NT2/D1 (cell line): ENCODE results near the gene LRRC45.

ENCODE experiments used
- DNase-seq: peaks from one replicate; pipeline ENCODE4 v3.0.0-alpha.2; 2011; ENCODE audit warnings: low read depth, low spot score
- H3K27me3 ChIP-seq: 2 replicates; pipeline ENCODE4 v1.6.0; 2011; ENCODE audit warnings: mild to moderate bottlenecking; ENCODE audit not compliant: insufficient read length, insufficient read depth
- H3K36me3 ChIP-seq: 2 replicates; pipeline ENCODE4 v1.6.1; 2011; ENCODE audit warnings: mild to moderate bottlenecking, low read length, mixed read lengths; ENCODE audit not compliant: insufficient read depth, insufficient read length
- H3K4me1 ChIP-seq: 2 replicates; pipeline ENCODE4 v1.5.1; 2011; ENCODE audit not compliant: insufficient read depth, insufficient read length
- H3K4me3 ChIP-seq: 2 replicates; pipeline ENCODE4 v1.5.1; 2011; ENCODE audit warnings: low read depth; ENCODE audit not compliant: insufficient read length
- H3K9ac ChIP-seq: 2 replicates; pipeline ENCODE4 v1.6.0; 2011; ENCODE audit warnings: low read depth; ENCODE audit not compliant: insufficient read length
- H3K9me3 ChIP-seq: 2 replicates; pipeline ENCODE4 v1.5.1; 2011; ENCODE audit warnings: mild to moderate bottlenecking, low read length; ENCODE audit not compliant: insufficient read depth
- SUZ12 ChIP-seq: IDR thresholded peaks from 2 replicates; pipeline ENCODE4 v1.6.1; 2011; ENCODE audit not compliant: insufficient read length, insufficient read depth; ENCODE audit errors: extremely low read depth
- YY1 ChIP-seq: IDR thresholded peaks from 2 replicates; pipeline ENCODE4 v1.6.1; 2011; ENCODE audit not compliant: insufficient read length, insufficient read depth
- ZNF274 ChIP-seq: IDR thresholded peaks from 2 replicates; pipeline ENCODE4 v1.6.1; 2011; ENCODE audit warnings: mild to moderate bottlenecking, low read depth, low read length

LRRC45 gene

DNA sequence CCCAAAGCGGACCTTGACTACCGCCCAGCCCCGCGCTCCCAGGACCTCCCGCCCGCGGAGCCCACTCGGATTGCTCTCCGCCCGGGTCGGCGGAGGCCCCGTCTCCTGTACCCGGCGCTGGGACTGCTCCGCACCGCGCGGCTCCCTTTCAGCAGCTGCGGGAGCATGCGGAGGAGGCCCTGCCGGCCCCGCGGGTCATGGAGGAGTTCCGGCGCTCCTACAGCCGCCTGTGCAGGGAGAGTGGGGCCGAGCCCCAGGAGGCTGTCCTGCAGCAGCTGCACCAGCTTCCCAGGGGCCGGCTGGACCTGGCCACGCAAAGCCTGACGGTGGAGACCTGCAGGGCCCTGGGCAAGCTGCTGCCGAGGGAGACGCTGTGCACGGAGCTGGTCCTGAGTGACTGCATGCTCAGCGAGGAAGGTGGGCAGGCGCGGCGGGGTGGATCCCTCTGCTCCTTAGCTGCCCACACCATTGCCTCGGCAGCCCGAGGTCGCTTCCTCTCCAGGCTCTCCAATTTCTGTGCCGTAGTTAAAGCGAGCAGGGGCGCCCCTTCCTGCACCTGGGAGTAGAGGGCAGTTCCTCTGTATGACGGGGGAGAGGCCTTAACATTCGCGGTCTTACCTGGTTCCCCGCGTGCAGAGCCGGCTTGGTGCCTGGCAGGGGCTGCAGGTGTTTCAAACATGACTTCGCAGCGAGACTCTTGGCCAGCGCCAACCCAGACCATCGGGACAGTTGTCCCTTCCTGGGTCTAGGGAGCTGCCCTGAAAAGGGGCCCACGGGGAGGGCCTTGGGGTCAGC lies 539 bp downstream of the LRRC45 start:
- TF ChIP-seq ZNF274 (no peak), SUZ12 (no peak), YY1 (no peak)
- Histone ChIP-seq H3K36me3 (peaks cover 34% of the 10 kb centered on the region), H3K9ac (peak overlapping the region; percentile 96), H3K27me3 (peaks cover 15% of the 10 kb centered on the region), H3K4me3 (peak overlapping the region; percentile 87), H3K9me3 (no peaks in the 10 kb centered on the region), H3K4me1 (peaks cover 26% of the 10 kb centered on the region)
- DNase-seq: no peak

DNA sequence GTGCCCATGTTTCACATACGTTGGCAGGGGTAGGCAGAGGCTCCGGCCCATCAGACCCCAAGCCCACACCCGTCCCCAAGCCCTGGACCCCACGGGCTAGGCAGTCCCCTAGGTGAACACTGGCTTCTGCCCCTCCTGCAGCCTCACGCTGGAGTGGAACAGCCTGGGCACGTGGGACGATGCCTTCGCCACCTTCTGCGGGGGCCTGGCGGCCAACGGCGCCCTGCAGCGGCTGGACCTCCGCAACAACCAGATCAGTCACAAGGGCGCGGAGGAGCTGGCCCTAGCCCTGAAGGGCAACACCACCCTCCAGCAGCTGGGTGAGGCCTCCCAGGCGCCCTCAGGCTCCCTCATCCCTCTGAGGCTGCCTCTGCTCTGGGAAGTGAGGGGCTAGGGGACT lies 1.8 kb downstream of the LRRC45 start:
- DNase-seq: no peak
- peak overlapping the region; percentile 96 for H3K9ac ChIP-seq
- H3K4me1 ChIP-seq: peaks cover 29% of the 10 kb centered on the region
- peaks cover 19% of the 10 kb centered on the region for H3K27me3 ChIP-seq
- TF ChIP-seq YY1 (no peak), ZNF274 (no peak), SUZ12 (no peak)
- H3K9me3 ChIP-seq: no peaks in the 10 kb centered on the region
- H3K4me3 ChIP-seq: no peak overlapping the region
- H3K36me3 ChIP-seq: peaks cover 37% of the 10 kb centered on the region

GRCh38 chr17:82025401-82026107 lies 2.4 kb downstream of the LRRC45 start:
- no peak overlapping the region for H3K4me3 ChIP-seq
- no peak for DNase-seq
- peaks cover 31% of the 10 kb centered on the region for H3K4me1 ChIP-seq
- peak overlapping the region; percentile 25 for H3K9ac ChIP-seq
- no peaks in the 10 kb centered on the region for H3K9me3 ChIP-seq
- H3K36me3 ChIP-seq: peaks cover 38% of the 10 kb centered on the region
- TF ChIP-seq ZNF274: no peak
- no peak for TF ChIP-seq YY1
- no peak for TF ChIP-seq SUZ12
- peaks cover 21% of the 10 kb centered on the region for H3K27me3 ChIP-seq

DNA sequence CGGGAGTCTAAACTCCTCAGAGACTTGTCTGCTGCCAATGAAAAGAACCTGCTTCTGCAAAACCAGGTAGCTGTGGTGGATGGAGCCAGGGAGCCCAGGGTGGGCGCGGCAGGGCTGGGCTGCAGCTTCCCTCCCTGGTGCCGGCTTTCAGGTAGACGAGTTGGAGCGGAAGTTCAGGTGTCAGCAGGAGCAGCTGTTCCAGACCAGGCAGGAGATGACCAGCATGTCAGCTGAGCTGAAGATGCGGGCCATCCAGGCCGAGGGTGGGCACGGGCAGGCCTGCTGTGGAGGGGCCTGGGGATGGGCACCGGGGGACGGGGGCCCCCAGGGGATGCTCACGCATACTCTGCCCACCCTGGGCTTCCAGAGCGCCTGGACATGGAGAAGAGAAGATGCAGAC lies 5.1 kb downstream of the LRRC45 start:
- TF ChIP-seq SUZ12: no peak
- TF ChIP-seq YY1: no peak
- no peak for TF ChIP-seq ZNF274
- no peak for DNase-seq
- H3K27me3 ChIP-seq: peaks cover 21% of the 10 kb centered on the region
- peaks cover 41% of the 10 kb centered on the region for H3K36me3 ChIP-seq
- H3K9ac ChIP-seq: no peak overlapping the region
- peaks cover 32% of the 10 kb centered on the region for H3K4me1 ChIP-seq
- H3K9me3 ChIP-seq: no peaks in the 10 kb centered on the region
- H3K4me3 ChIP-seq: no peak overlapping the region

DNA sequence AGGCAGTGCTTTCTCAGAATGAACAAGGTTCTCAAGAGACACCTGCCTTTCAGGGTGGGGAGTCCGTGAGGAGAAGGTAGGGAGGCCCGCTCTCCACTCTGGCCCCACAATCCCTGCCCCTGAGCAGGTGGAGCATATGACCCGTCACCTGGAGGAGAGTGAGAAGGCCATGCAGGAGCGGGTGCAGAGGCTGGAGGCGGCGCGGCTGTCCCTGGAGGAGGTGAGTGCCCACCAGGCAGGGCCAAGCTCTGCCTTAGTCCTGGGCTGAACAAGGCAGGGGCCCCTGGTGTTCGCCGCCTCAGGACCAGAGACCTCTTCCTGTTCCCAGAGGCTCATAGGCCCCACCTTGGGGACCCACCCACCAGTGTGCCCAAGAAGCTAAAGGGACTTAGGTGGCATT lies 5.9 kb downstream of the LRRC45 start:
- no peak overlapping the region for H3K9ac ChIP-seq
- H3K27me3 ChIP-seq: peaks cover 16% of the 10 kb centered on the region
- H3K36me3 ChIP-seq: peaks cover 47% of the 10 kb centered on the region
- no peaks in the 10 kb centered on the region for H3K9me3 ChIP-seq
- TF ChIP-seq ZNF274 (no peak), SUZ12 (no peak), YY1 (no peak)
- no peak overlapping the region for H3K4me3 ChIP-seq
- DNase-seq: no peak
- H3K4me1 ChIP-seq: peaks cover 32% of the 10 kb centered on the region

DNA sequence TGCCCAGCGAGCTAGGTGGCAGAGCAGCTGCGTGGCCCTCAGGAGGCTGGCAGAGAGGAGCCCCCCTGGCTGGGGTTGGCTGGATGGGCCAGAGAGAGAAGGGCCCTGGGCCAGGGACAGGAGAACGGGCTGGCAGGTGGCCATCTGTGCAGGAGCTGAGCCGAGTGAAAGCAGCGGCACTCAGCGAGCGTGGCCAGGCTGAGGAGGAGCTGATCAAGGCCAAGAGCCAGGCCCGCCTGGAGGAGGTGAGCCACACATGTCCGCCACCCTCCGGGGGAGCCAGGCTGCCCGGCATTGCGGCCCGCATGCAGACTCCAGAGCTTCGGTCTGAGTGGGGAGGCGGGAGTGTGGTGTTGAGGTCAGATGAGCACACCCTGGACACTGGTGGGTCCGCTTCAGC lies 6.3 kb downstream of the LRRC45 start:
- H3K27me3 ChIP-seq: peaks cover 11% of the 10 kb centered on the region
- H3K36me3 ChIP-seq: peaks cover 47% of the 10 kb centered on the region
- TF ChIP-seq SUZ12: no peak
- TF ChIP-seq YY1: no peak
- H3K9me3 ChIP-seq: no peaks in the 10 kb centered on the region
- DNase-seq: no peak
- H3K4me1 ChIP-seq: peaks cover 33% of the 10 kb centered on the region
- peak overlapping the region; percentile 84 for H3K9ac ChIP-seq
- no peak overlapping the region for H3K4me3 ChIP-seq

DNA sequence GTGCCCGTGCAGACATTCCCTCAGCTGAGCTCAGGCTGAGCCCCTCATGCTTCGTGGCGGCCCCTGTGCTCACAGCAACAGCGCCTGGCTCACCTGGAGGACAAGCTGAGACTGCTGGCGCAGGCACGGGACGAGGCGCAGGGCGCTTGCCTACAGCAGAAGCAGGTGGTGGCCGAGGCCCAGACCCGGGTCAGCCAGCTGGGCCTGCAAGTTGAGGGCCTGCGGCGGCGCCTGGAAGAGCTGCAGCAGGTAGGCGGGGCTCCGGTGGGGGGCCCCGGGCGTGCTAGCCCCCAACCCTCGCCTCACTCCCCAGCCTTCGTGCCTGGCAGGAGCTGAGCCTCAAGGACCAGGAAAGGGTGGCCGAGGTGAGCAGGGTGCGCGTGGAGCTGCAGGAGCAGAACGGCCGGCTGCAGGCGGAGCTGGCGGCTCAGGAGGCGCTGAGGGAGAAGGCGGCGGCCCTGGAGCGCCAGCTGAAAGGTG lies 6.9 kb downstream of the LRRC45 start:
- Histone ChIP-seq H3K9ac (peak overlapping the region; percentile 84), H3K4me1 (peaks cover 28% of the 10 kb centered on the region), H3K4me3 (peak overlapping the region; percentile 54), H3K9me3 (no peaks in the 10 kb centered on the region), H3K27me3 (peaks cover 6% of the 10 kb centered on the region), H3K36me3 (peaks cover 51% of the 10 kb centered on the region)
- DNase-seq: no peak
- no peak for TF ChIP-seq YY1
- no peak for TF ChIP-seq SUZ12
- no peak for TF ChIP-seq ZNF274
